Liver (tissue), 9 donors: ENCODE results near the gene EEFSEC. TPM values are rescaled to one million over a fixed set of nuclear protein-coding genes. Genes with fewer than 3 reads are reported as not detected.

Experiments used
- DNase-seq: peaks from one replicate; pipeline ENCODE4 v3.0.0-alpha.2; 2017; ENCODE audit warnings: low spot score
- H3K27ac ChIP-seq, 2 donors: one replicate each; pipeline ENCODE4 v1.7.0; 2013; ENCODE audit warnings: inconsistent platforms in 2 of 2, low read length in 2 of 2, control low read depth in 1 of 2, low read depth in 1 of 2, mild to moderate bottlenecking in 1 of 2
- H3K27me3 ChIP-seq, 4 donors: one replicate each; pipeline versions ENCODE4 v1.6.1 to v1.7.0; 2013; ENCODE audit warnings: low read length in 3 of 4, inconsistent platforms in 1 of 4, mild to moderate bottlenecking in 1 of 4, moderate library complexity in 1 of 4; ENCODE audit not compliant: control insufficient read depth in 4 of 4, insufficient read depth in 4 of 4
- H3K36me3 ChIP-seq, 4 donors: one replicate each; pipeline versions ENCODE4 v1.6.1 to v1.7.0; 2013; ENCODE audit warnings: low read length in 3 of 4, mild to moderate bottlenecking in 3 of 4, low read depth in 1 of 4, moderate library complexity in 1 of 4; ENCODE audit not compliant: control insufficient read depth in 4 of 4, insufficient read depth in 3 of 4
- H3K4me1 ChIP-seq, 4 donors: one replicate each; pipeline versions ENCODE4 v1.6.1 to v1.7.0; 2013; ENCODE audit warnings: low read length in 3 of 4, mild to moderate bottlenecking in 3 of 4, moderate library complexity in 1 of 4; ENCODE audit not compliant: control insufficient read depth in 4 of 4, insufficient read depth in 4 of 4
- H3K4me3 ChIP-seq, 3 donors: one replicate each; pipeline versions ENCODE4 v1.6.1 to v1.7.0; 2013; ENCODE audit warnings: low read length in 3 of 3, control low read depth in 1 of 3, low read depth in 1 of 3, mild to moderate bottlenecking in 1 of 3
- H3K9ac ChIP-seq, 2 donors: one replicate each; pipeline ENCODE4 v1.7.0; 2013; ENCODE audit warnings: low read length in 2 of 2, mild to moderate bottlenecking in 2 of 2, moderate library complexity in 2 of 2, control low read depth in 1 of 2, low read depth in 1 of 2
- H3K9me3 ChIP-seq, 4 donors: one replicate each; pipeline versions ENCODE4 v1.6.1 to v1.7.0; 2013; ENCODE audit warnings: low read length in 3 of 4; ENCODE audit not compliant: control insufficient read depth in 4 of 4
- ATF3 ChIP-seq: IDR thresholded peaks from 2 replicates; pipeline ENCODE4 v1.6.1; 2016; ENCODE audit warnings: antibody characterized with exemption
- EGR1 ChIP-seq, 2 donors: IDR thresholded peaks; 2 replicates each; pipeline ENCODE4 v1.6.1; 2016 to 2018; ENCODE audit warnings: antibody characterized with exemption in 2 of 2, low read depth in 2 of 2
- FOXA1 ChIP-seq: IDR thresholded peaks from 2 replicates; pipeline ENCODE4 v1.6.1; 2016; ENCODE audit warnings: antibody characterized with exemption
- FOXA2 ChIP-seq: IDR thresholded peaks from 2 replicates; pipeline ENCODE4 v1.6.1; 2016; ENCODE audit warnings: antibody characterized with exemption
- GABPA ChIP-seq, 2 donors: IDR thresholded peaks in 1 of 2; conservative IDR thresholded peaks in 1 of 2; 2 replicates each; pipeline ENCODE4 v1.6.1; 2016; ENCODE audit warnings: antibody characterized with exemption in 2 of 2, mild to moderate bottlenecking in 1 of 2, moderate library complexity in 1 of 2
- HNF4A ChIP-seq, 2 donors: conservative IDR thresholded peaks; 2 replicates each; pipeline ENCODE4 v1.6.1; 2016; ENCODE audit warnings: antibody characterized with exemption in 2 of 2, mild to moderate bottlenecking in 2 of 2
- HNF4G ChIP-seq: IDR thresholded peaks from 2 replicates; pipeline ENCODE4 v1.6.1; 2016; ENCODE audit warnings: antibody characterized with exemption
- JUND ChIP-seq, 2 donors: IDR thresholded peaks; 2 replicates each; pipeline ENCODE4 v1.6.1; 2016; ENCODE audit warnings: antibody characterized with exemption in 2 of 2
- NR2F2 ChIP-seq: IDR thresholded peaks from 2 replicates; pipeline ENCODE4 v1.6.1; 2016; ENCODE audit warnings: antibody characterized with exemption
- RAD21 ChIP-seq, 2 donors: IDR thresholded peaks; 2 replicates each; pipeline ENCODE4 v1.6.1; 2016; ENCODE audit warnings: antibody characterized with exemption in 2 of 2, mild to moderate bottlenecking in 2 of 2
- RXRA ChIP-seq, 2 donors: IDR thresholded peaks; 2 replicates each; pipeline ENCODE4 v1.6.1; 2017 to 2018; ENCODE audit warnings: antibody characterized with exemption in 2 of 2, mild to moderate bottlenecking in 1 of 2
- SP1 ChIP-seq: IDR thresholded peaks from 2 replicates; pipeline ENCODE4 v1.6.1; 2018; ENCODE audit warnings: antibody characterized with exemption, mild to moderate bottlenecking
- TAF1 ChIP-seq: conservative IDR thresholded peaks from 2 replicates; pipeline ENCODE4 v1.6.1; 2016; ENCODE audit warnings: antibody characterized with exemption, mild to moderate bottlenecking
- YY1 ChIP-seq: IDR thresholded peaks from 2 replicates; pipeline ENCODE4 v1.6.1; 2016; ENCODE audit warnings: antibody characterized with exemption, mild to moderate bottlenecking
- WGBS: extraction: QIAGEN DNeasy Blood & Tissue Kit; methylation state at CpG from one replicate; pipeline ENCODE4 v1.1.7; 2013; 5-methylcytosine and 5-hydroxymethylcytosine counted together
- polyA plus RNA-seq, 2 donors: library from polyadenylated mRNA; stranded (reverse) in 1 of 2; unstranded in 1 of 2; fragments of 200-250 nt in 1 of 2; fragments of >200 nt in 1 of 2; fragmentation: Nextera tagmentation in 1 of 2; extraction: Ambion mirVana in 1 of 2; gene quantifications; one replicate each; pipeline versions ENCODE4 v1.2.1 to v1.2.3, GENCODE V29; 2013 to 2015
- total RNA-seq, 2 donors: library from RNA; depleted of rRNA; stranded (reverse); fragments of >200 nt; gene quantifications; one replicate each; pipeline ENCODE4 v1.2.3, GENCODE V29; 2014
- TF ChIP-seq, protein P1 (sequence below): IDR thresholded peaks from 2 replicates; pipeline ENCODE4 v1.6.1; 2016; ENCODE audit warnings: antibody characterized with exemption
- TF ChIP-seq, protein P2 (sequence below): IDR thresholded peaks from 2 replicates; pipeline ENCODE4 v1.6.1; 2016; ENCODE audit warnings: antibody characterized with exemption
- TF ChIP-seq, protein P3 (sequence below): fragments of 150-350 bp; IDR thresholded peaks from 2 replicates; pipeline ENCODE4 v1.5.1; 2017; ENCODE audit warnings: improper control_type of control experiment, low read depth, low read length; ENCODE audit not compliant: missing input control
- TF ChIP-seq, protein P4 (sequence below): IDR thresholded peaks from 2 replicates; pipeline ENCODE4 v1.6.1; 2016; ENCODE audit warnings: antibody characterized with exemption, mild to moderate bottlenecking
- donor health status: healthy.
- donor health status: healthy.
- donor health status: healthy.
- donor health status: healthy.
- donor health status: healthy.

Gene EEFSEC
- total and polyA plus RNA-seq, 4 donors, result 8.4 to 13.1 (median 10.7) TPM

DNA sequence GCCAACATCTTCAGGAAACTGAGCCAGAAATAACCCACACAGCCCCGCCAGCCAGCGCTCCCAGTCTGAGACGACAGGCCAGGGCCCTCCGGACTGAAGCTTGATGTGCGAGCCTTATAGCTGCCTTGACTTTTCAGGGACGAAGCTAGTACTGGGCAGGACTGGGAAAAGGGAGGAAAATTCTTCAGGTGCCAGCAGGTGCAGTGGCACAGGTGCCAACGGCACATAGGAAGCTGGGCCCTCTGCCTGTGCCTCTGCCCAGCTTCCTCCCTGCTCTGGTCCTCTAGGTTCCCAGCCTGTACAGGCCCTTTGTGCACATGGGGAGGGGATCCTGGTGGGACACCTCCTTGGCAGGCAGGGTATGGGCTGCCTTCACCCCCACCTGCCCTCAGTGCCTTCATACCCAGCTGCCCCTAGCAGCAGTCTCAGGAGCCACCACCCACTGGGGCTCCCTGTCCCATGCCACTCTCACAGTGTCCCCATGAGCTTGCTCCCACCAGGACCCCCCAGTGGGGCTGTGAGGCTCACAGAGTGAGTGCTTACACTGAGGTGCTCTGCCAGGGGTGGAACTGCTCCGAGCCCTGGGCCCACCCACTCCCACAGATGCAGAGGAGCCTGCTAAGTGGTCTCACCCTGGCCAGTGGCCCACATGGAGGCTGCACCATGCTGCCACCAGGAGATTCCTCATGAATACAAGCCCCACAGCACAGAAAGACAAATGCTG is 252.4 kb downstream of the EEFSEC start:
- Histone ChIP-seq H3K27me3 (no peaks in the 10 kb centered on the region), H3K27ac (no peak overlapping the region), H3K36me3 (no peaks in the 10 kb centered on the region), H3K9me3 (no peaks in the 10 kb centered on the region), H3K4me3 (no peak overlapping the region), H3K4me1 (no peaks in the 10 kb centered on the region), H3K9ac (no peak overlapping the region)
- no peak for DNase-seq
- WGBS, result 96% methylated on average over 8 of the region's 8 CpGs
- TF ChIP-seq FOXA1 (no peak), RXRA (IDR thresholded peaks at IDR 0.05) (no peak), TAF1 (no peak), HNF4A (conservative IDR thresholded peaks at IDR 0.05) (no peak), YY1 (no peak), EGR1 (IDR thresholded peaks at IDR 0.05; ENCODE audit: low read depth in 2 of 2) (no peak), JUND (IDR thresholded peaks at IDR 0.05) (no peak), FOXA2 (no peak), NR2F2 (no peak), GABPA (IDR thresholded peaks at IDR 0.05 in 1 of 2, conservative IDR thresholded peaks at IDR 0.05 in 1 of 2) (no peak), HNF4G (no peak), ATF3 (no peak), RAD21 (IDR thresholded peaks at IDR 0.05) (no peak), SP1 (no peak)
- TF ChIP-seq, protein P1, sequence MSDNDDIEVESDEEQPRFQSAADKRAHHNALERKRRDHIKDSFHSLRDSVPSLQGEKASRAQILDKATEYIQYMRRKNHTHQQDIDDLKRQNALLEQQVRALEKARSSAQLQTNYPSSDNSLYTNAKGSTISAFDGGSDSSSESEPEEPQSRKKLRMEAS, result no peak
- TF ChIP-seq, protein P2, sequence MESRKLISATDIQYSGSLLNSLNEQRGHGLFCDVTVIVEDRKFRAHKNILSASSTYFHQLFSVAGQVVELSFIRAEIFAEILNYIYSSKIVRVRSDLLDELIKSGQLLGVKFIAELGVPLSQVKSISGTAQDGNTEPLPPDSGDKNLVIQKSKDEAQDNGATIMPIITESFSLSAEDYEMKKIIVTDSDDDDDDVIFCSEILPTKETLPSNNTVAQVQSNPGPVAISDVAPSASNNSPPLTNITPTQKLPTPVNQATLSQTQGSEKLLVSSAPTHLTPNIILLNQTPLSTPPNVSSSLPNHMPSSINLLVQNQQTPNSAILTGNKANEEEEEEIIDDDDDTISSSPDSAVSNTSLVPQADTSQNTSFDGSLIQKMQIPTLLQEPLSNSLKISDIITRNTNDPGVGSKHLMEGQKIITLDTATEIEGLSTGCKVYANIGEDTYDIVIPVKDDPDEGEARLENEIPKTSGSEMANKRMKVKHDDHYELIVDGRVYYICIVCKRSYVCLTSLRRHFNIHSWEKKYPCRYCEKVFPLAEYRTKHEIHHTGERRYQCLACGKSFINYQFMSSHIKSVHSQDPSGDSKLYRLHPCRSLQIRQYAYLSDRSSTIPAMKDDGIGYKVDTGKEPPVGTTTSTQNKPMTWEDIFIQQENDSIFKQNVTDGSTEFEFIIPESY, result no peak
- TF ChIP-seq, protein P3, sequence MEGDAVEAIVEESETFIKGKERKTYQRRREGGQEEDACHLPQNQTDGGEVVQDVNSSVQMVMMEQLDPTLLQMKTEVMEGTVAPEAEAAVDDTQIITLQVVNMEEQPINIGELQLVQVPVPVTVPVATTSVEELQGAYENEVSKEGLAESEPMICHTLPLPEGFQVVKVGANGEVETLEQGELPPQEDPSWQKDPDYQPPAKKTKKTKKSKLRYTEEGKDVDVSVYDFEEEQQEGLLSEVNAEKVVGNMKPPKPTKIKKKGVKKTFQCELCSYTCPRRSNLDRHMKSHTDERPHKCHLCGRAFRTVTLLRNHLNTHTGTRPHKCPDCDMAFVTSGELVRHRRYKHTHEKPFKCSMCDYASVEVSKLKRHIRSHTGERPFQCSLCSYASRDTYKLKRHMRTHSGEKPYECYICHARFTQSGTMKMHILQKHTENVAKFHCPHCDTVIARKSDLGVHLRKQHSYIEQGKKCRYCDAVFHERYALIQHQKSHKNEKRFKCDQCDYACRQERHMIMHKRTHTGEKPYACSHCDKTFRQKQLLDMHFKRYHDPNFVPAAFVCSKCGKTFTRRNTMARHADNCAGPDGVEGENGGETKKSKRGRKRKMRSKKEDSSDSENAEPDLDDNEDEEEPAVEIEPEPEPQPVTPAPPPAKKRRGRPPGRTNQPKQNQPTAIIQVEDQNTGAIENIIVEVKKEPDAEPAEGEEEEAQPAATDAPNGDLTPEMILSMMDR, result no peak
- TF ChIP-seq, protein P4, sequence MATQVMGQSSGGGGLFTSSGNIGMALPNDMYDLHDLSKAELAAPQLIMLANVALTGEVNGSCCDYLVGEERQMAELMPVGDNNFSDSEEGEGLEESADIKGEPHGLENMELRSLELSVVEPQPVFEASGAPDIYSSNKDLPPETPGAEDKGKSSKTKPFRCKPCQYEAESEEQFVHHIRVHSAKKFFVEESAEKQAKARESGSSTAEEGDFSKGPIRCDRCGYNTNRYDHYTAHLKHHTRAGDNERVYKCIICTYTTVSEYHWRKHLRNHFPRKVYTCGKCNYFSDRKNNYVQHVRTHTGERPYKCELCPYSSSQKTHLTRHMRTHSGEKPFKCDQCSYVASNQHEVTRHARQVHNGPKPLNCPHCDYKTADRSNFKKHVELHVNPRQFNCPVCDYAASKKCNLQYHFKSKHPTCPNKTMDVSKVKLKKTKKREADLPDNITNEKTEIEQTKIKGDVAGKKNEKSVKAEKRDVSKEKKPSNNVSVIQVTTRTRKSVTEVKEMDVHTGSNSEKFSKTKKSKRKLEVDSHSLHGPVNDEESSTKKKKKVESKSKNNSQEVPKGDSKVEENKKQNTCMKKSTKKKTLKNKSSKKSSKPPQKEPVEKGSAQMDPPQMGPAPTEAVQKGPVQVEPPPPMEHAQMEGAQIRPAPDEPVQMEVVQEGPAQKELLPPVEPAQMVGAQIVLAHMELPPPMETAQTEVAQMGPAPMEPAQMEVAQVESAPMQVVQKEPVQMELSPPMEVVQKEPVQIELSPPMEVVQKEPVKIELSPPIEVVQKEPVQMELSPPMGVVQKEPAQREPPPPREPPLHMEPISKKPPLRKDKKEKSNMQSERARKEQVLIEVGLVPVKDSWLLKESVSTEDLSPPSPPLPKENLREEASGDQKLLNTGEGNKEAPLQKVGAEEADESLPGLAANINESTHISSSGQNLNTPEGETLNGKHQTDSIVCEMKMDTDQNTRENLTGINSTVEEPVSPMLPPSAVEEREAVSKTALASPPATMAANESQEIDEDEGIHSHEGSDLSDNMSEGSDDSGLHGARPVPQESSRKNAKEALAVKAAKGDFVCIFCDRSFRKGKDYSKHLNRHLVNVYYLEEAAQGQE, result no peak
